HCT116 (cell line): ENCODE measurements around the gene G0S2. TPM values are rescaled to one million over a fixed set of nuclear protein-coding genes. Genes with fewer than 3 reads are reported as not detected.

Experiments
- ATAC-seq: fragments of 200-7000 bp; cut with Tn5 transposase; 2 replicates; pipeline ENCODE4 v1.9.1; 2020; ENCODE audit warnings: mild to moderate bottlenecking, moderate library complexity
- BruUV-seq: library from RNA; stranded (reverse); fragments of 400-500 nt; replicated peaks from 2 replicates; lab custom pipeline; 2021; lab: Mats Ljungman, UMichigan
- CTCF ChIA-PET: fragments of 300-600 bp; sonication (Branson Sonifier 250); formaldehyde crosslinking; loops from one replicate; lab custom pipeline; 2021; ENCODE audit warnings: antibody characterized with exemption; lab: Charles Lee
- POLR2A ChIA-PET: fragments of 300-600, 350-600 bp; sonication (Branson Sonifier 250); formaldehyde crosslinking; loops from one replicate; lab custom pipeline; 2021; ENCODE audit warnings: antibody characterized with exemption; lab: Charles Lee
- RAD21 ChIA-PET, 2 experiments: fragments of 300-600 bp; sonication (Branson Sonifier 250); formaldehyde crosslinking; loops; one replicate each; lab custom pipeline; 2023; ENCODE audit warnings: low total read pairs in 2 of 2; ENCODE audit not compliant: uncharacterized antibody in 2 of 2, unreplicated experiment in 2 of 2, low non-redundant PET in 1 of 2; lab: Charles Lee
- DNase-seq: peaks from one replicate; pipeline ENCODE4 v3.0.0-alpha.2; 2010; ENCODE audit warnings: low read depth, low spot score
- H2AFZ ChIP-seq: fragments of 200-600 bp; shearing (Covaris generic), sonication (generic); 2 replicates; pipeline ENCODE4 v1.6.1; 2017; ENCODE audit warnings: low read depth, mixed run types, mixed read lengths, antibody characterized with exemption, low read length; ENCODE audit not compliant: poor library complexity, severe bottlenecking
- H3K27ac ChIP-seq: 2 replicates; pipeline ENCODE4 v1.5.1; 2012; ENCODE audit warnings: low read depth, low read length
- H3K27me3 ChIP-seq: fragments of 200-600 bp; sonication (generic); 2 replicates; pipeline ENCODE4 v1.6.1; 2016; ENCODE audit warnings: mixed run types, low read length, mixed read lengths; ENCODE audit not compliant: insufficient read depth
- H3K36me3 ChIP-seq, 2 experiments: fragments of 200-500 bp in 1 of 2; fragments of 200-600 bp in 1 of 2; sonication (Bioruptor generic) in 1 of 2; sonication (generic) in 1 of 2; 2 replicates each; pipeline versions ENCODE4 v1.5.1 to v1.6.1; 2014 to 2016; ENCODE audit warnings: low read length in 2 of 2, inconsistent platforms in 1 of 2, mixed read lengths in 1 of 2, mixed run types in 1 of 2; ENCODE audit not compliant: insufficient read depth in 2 of 2, control insufficient read depth in 1 of 2
- H3K4me1 ChIP-seq, 2 experiments: fragments of 200-600 bp in 1 of 2; sonication (generic) in 1 of 2; 2 replicates each; pipeline versions ENCODE4 v1.5.1 to v1.6.1; 2012 to 2017; ENCODE audit warnings: low read length in 2 of 2, inconsistent platforms in 1 of 2, mild to moderate bottlenecking in 1 of 2, mixed read lengths in 1 of 2, mixed run types in 1 of 2, moderate library complexity in 1 of 2; ENCODE audit not compliant: insufficient read depth in 2 of 2, control insufficient read depth in 1 of 2
- H3K4me2 ChIP-seq: fragments of 200-600 bp; sonication (generic); 2 replicates; pipeline ENCODE4 v1.6.1; 2017; ENCODE audit warnings: mixed run types, low read length, mixed read lengths
- H3K4me3 ChIP-seq, 2 experiments: fragments of 200-600 bp in 1 of 2; sonication (generic) in 1 of 2; replicated peaks in 1 of 2; 2 replicates each; pipeline ENCODE4 v1.5.1; 2011 to 2016; ENCODE audit warnings: low read length in 2 of 2, control low read depth in 1 of 2, low read depth in 1 of 2, mild to moderate bottlenecking in 1 of 2, mixed read lengths in 1 of 2, mixed run types in 1 of 2
- H3K79me2 ChIP-seq: fragments of 200-600 bp; sonication (generic); 2 replicates; pipeline ENCODE4 v1.6.1; 2017; ENCODE audit warnings: mild to moderate bottlenecking, mixed run types, low read length, moderate library complexity, mixed read lengths; ENCODE audit not compliant: insufficient read depth
- H3K9ac ChIP-seq: fragments of 200-600 bp; sonication (generic); 2 replicates; pipeline ENCODE4 v1.6.1; 2016; ENCODE audit warnings: low read length, mixed read lengths
- H3K9me2 ChIP-seq: fragments of 200-600 bp; sonication (generic), shearing (Covaris generic); 2 replicates; pipeline ENCODE4 v1.6.1; 2017; ENCODE audit warnings: mixed run types, mild to moderate bottlenecking, moderate library complexity; ENCODE audit not compliant: insufficient read depth
- H3K9me3 ChIP-seq, 2 experiments: fragments of 200-500 bp in 1 of 2; fragments of 200-600 bp in 1 of 2; sonication (Bioruptor generic) in 1 of 2; sonication (generic) in 1 of 2; 2 replicates each; pipeline ENCODE4 v1.6.1; 2014 to 2017; ENCODE audit warnings: low read length in 2 of 2, mixed read lengths in 2 of 2, inconsistent platforms in 1 of 2, low read depth in 1 of 2, mild to moderate bottlenecking in 1 of 2, mixed run types in 1 of 2, moderate library complexity in 1 of 2; ENCODE audit not compliant: control insufficient read depth in 1 of 2, insufficient read depth in 1 of 2
- H4K20me1 ChIP-seq: fragments of 200-600 bp; sonication (generic), shearing (Covaris generic); 2 replicates; pipeline ENCODE4 v1.6.1; 2017; ENCODE audit warnings: mixed run types, mild to moderate bottlenecking, moderate library complexity; ENCODE audit not compliant: insufficient read depth
- CBX3 ChIP-seq: IDR thresholded peaks from 2 replicates; pipeline ENCODE4 v1.6.1; 2012; ENCODE audit warnings: low read depth
- CEBPB ChIP-seq: IDR thresholded peaks from 2 replicates; pipeline ENCODE4 v1.6.1; 2012; ENCODE audit warnings: low read depth
- EGR1 ChIP-seq: IDR thresholded peaks from 2 replicates; pipeline ENCODE4 v1.6.1; 2012; ENCODE audit warnings: low read depth
- ELF1 ChIP-seq: IDR thresholded peaks from 2 replicates; pipeline ENCODE4 v1.6.1; 2012; ENCODE audit warnings: low read depth, borderline replicate concordance
- EZH2 ChIP-seq: fragments of 200-600 bp; sonication (generic); IDR thresholded peaks from 2 replicates; pipeline ENCODE4 v1.6.1; 2017; ENCODE audit warnings: antibody characterized with exemption, mixed run types
- EZH2phosphoT487 ChIP-seq: fragments of 200-600 bp; IDR thresholded peaks from 2 replicates; pipeline ENCODE4 v1.6.1; 2018; ENCODE audit warnings: antibody characterized with exemption, borderline replicate concordance
- FOSL1 ChIP-seq: IDR thresholded peaks from 2 replicates; pipeline ENCODE4 v1.6.1; 2012; ENCODE audit warnings: low read depth
- JUND ChIP-seq: IDR thresholded peaks from 2 replicates; pipeline ENCODE4 v1.6.1; 2012
- RAD21 ChIP-seq: IDR thresholded peaks from 2 replicates; pipeline ENCODE4 v1.6.1; 2012; ENCODE audit warnings: low read depth, mild to moderate bottlenecking
- SP1 ChIP-seq: IDR thresholded peaks from 2 replicates; pipeline ENCODE4 v1.6.1; 2012; ENCODE audit warnings: low read depth
- SRF ChIP-seq: IDR thresholded peaks from 2 replicates; pipeline ENCODE4 v1.6.1; 2012; ENCODE audit warnings: low read depth
- intact Hi-C: fragments of 100-400 bp; cut with micrococcal nuclease; formaldehyde crosslinking; loops from 2 replicates; pipeline ENCODE4 v1.10.0; 2022
- total RNA-seq: library from RNA; stranded (reverse); gene quantifications from one replicate; pipeline ENCODE4 v1.2.1, GENCODE V29; 2021; ENCODE audit not compliant: unreplicated experiment
- TF ChIP-seq, protein P1 (sequence below): IDR thresholded peaks from 2 replicates; pipeline ENCODE4 v1.6.1; 2012
- TF ChIP-seq, protein P2 (sequence below), 3 experiments: fragments of 200-600 bp in 1 of 3; sonication (generic) in 1 of 3; IDR thresholded peaks in 2 of 3; conservative IDR thresholded peaks in 1 of 3; 2 replicates each; pipeline ENCODE4 v1.5.1; 2012 to 2017; ENCODE audit warnings: low read depth in 2 of 3, low read length in 2 of 3, antibody characterized with exemption in 1 of 3, borderline replicate concordance in 1 of 3, control low read depth in 1 of 3, mild to moderate bottlenecking in 1 of 3, mixed read lengths in 1 of 3, mixed run types in 1 of 3, moderate library complexity in 1 of 3; ENCODE audit not compliant: insufficient read depth in 1 of 3
- TF ChIP-seq, protein P3 (sequence below): IDR thresholded peaks from 2 replicates; pipeline ENCODE4 v1.6.1; 2012; ENCODE audit warnings: low read depth
- TF ChIP-seq, protein P4 (sequence below): IDR thresholded peaks from 2 replicates; pipeline ENCODE4 v1.6.1; 2012

Gene G0S2
- total RNA-seq, 1 experiment from 2014 or later: not detected

DNA sequence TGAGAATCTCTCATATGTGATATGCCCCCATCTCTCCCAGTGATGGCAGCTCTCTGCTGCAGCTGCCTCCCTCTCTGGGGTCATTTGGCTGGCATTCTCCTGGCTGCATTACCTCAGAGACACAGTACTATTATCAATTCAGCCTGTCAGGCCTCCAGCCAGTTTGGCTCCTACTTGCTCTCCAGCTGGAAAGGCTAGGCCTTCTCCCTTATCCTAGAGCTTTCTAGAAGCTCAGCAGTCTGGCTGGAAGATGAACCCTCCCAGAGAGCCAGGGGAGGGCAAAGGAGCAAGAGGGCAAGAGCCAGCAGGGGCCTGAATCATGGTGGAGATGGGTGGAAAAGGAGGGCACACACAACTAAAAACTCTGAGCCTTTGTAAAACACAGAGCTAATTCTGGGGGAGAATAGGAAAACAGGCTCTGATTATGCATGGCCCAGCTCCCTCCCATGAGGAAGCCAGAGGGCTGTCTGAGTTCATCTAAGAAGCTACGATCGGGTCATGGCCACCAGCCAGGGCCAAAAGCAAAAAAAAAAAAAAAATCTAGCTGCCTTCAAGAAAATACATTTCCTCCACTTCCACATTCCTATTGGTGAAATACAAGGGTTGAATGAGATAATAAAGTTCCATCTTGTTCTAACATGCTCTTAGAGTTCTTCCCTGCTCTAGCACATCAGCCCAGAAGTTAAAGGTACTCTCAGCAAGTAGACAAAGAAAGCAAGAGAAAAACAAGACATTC is 31.8 kb upstream of the G0S2 start (continued):
- no peak for TF ChIP-seq SP1
- TF ChIP-seq, protein P1, sequence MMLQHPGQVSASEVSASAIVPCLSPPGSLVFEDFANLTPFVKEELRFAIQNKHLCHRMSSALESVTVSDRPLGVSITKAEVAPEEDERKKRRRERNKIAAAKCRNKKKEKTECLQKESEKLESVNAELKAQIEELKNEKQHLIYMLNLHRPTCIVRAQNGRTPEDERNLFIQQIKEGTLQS: no peak
- no peak for TF ChIP-seq JUND
- TF ChIP-seq, protein P2, sequence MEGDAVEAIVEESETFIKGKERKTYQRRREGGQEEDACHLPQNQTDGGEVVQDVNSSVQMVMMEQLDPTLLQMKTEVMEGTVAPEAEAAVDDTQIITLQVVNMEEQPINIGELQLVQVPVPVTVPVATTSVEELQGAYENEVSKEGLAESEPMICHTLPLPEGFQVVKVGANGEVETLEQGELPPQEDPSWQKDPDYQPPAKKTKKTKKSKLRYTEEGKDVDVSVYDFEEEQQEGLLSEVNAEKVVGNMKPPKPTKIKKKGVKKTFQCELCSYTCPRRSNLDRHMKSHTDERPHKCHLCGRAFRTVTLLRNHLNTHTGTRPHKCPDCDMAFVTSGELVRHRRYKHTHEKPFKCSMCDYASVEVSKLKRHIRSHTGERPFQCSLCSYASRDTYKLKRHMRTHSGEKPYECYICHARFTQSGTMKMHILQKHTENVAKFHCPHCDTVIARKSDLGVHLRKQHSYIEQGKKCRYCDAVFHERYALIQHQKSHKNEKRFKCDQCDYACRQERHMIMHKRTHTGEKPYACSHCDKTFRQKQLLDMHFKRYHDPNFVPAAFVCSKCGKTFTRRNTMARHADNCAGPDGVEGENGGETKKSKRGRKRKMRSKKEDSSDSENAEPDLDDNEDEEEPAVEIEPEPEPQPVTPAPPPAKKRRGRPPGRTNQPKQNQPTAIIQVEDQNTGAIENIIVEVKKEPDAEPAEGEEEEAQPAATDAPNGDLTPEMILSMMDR (IDR thresholded peaks at IDR 0.05 in 2 of 3, conservative IDR thresholded peaks at IDR 0.05 in 1 of 3; ENCODE audit: borderline replicate concordance in 1 of 3, insufficient read depth in 1 of 3, low read depth in 2 of 3, low read length in 2 of 3): no peak
- TF ChIP-seq, all 23 proteins: peak for 0

DNA sequence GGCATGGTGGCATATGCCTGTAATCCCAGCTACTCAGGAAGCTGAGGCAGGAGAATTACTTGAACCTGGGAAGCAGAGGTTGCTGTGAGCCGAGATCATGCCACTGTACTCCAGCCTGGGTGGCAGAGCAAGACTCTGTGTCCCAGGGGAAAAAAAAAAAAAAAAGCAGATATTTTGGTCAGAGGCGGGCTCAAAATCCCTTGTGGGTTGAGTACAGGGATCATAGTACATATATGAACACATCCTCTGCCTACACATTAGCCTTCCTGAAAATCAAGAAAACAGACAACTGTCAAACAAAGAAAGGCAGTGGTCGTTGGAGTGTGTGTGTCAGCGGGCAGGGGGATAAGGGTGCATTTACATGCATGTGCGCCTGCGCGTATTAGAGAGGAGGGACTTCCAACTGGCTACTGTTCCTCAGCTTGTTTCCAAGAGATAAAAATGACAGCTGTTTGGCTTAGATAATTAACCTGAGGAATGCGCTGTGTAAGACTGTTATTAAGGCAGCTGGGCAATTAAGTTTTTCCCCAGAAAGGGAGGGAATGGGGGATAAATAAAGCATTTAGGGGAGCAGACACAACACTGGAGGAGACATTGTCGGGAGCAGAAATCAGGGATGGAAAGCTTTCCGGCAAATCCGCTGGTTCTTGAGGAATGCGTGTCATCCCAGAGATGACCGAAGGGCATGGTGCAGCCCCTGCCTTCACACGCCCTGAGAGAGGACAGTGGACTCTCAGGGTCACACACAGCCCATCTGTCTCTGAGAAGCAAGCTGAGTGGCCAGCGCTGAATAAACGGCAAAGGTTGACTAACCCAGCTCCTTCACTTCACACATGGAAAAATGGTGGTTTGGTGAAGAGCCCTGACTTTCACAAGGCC is 29.4 kb upstream of the G0S2 start:
- ChIA-PET RAD21 (no interaction called here), POLR2A (no interaction called here), CTCF (no interaction called here)
- no peak overlapping the region for H3K9ac ChIP-seq
- no peak for ATAC-seq
- H3K27ac ChIP-seq: no peak overlapping the region
- no peak overlapping the region for H3K4me3 ChIP-seq
- no peaks in the 10 kb centered on the region for H4K20me1 ChIP-seq
- peaks cover 26 to 36% of the 10 kb centered on the region in 2 experiments for H3K4me1 ChIP-seq
- DNase-seq: no peak
- no peaks in the 10 kb centered on the region for H3K9me2 ChIP-seq
- BruUV-seq: no TSS peak
- no peaks in the 10 kb centered on the region for H3K27me3 ChIP-seq
- peaks cover 8% of the 10 kb centered on the region; the same call in 1 of the 2 replicates for H3K79me2 ChIP-seq
- intact Hi-C loops: no loop called here
- no peak overlapping the region for H3K4me2 ChIP-seq
- H3K36me3 ChIP-seq: peaks cover 0 to 7% of the 10 kb centered on the region in 2 experiments; a peak in 1 of 4 replicates
- no peak overlapping the region for H2AFZ ChIP-seq
- H3K9me3 ChIP-seq: no peaks in the 10 kb centered on the region
- no peak for TF ChIP-seq CEBPB
- TF ChIP-seq RAD21: no peak
- TF ChIP-seq SRF: no peak
- TF ChIP-seq, protein P2 (IDR thresholded peaks at IDR 0.05 in 2 of 3, conservative IDR thresholded peaks at IDR 0.05 in 1 of 3; ENCODE audit: borderline replicate concordance in 1 of 3, insufficient read depth in 1 of 3, low read depth in 2 of 3, low read length in 2 of 3): no peak
- no peak for TF ChIP-seq EZH2
- no peak for TF ChIP-seq ELF1
- TF ChIP-seq, protein P3, sequence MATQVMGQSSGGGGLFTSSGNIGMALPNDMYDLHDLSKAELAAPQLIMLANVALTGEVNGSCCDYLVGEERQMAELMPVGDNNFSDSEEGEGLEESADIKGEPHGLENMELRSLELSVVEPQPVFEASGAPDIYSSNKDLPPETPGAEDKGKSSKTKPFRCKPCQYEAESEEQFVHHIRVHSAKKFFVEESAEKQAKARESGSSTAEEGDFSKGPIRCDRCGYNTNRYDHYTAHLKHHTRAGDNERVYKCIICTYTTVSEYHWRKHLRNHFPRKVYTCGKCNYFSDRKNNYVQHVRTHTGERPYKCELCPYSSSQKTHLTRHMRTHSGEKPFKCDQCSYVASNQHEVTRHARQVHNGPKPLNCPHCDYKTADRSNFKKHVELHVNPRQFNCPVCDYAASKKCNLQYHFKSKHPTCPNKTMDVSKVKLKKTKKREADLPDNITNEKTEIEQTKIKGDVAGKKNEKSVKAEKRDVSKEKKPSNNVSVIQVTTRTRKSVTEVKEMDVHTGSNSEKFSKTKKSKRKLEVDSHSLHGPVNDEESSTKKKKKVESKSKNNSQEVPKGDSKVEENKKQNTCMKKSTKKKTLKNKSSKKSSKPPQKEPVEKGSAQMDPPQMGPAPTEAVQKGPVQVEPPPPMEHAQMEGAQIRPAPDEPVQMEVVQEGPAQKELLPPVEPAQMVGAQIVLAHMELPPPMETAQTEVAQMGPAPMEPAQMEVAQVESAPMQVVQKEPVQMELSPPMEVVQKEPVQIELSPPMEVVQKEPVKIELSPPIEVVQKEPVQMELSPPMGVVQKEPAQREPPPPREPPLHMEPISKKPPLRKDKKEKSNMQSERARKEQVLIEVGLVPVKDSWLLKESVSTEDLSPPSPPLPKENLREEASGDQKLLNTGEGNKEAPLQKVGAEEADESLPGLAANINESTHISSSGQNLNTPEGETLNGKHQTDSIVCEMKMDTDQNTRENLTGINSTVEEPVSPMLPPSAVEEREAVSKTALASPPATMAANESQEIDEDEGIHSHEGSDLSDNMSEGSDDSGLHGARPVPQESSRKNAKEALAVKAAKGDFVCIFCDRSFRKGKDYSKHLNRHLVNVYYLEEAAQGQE: no peak
- TF ChIP-seq FOSL1: no peak
- no peak for TF ChIP-seq EZH2phosphoT487
- no peak for TF ChIP-seq SP1
- no peak for TF ChIP-seq CBX3
- no peak for TF ChIP-seq EGR1
- TF ChIP-seq, protein P4, sequence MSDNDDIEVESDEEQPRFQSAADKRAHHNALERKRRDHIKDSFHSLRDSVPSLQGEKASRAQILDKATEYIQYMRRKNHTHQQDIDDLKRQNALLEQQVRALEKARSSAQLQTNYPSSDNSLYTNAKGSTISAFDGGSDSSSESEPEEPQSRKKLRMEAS: no peak
